H9 (cell line): ENCODE data around the gene IL5. TPM values are rescaled to one million over a fixed set of nuclear protein-coding genes. Genes with fewer than 3 reads are reported as not detected.

Experiments used
- DNase-seq: peaks from one replicate; pipeline ENCODE4 v3.0.0-alpha.2; 2017
- H2AFZ ChIP-seq: one replicate; pipeline ENCODE4 v1.6.1; 2013; ENCODE audit warnings: mild to moderate bottlenecking, low read length, control low read depth, moderate library complexity
- H2AK5ac ChIP-seq: 2 replicates; pipeline ENCODE4 v1.6.1; 2013; ENCODE audit warnings: low read length, control low read depth, mixed read lengths; ENCODE audit not compliant: insufficient read length
- H2BK120ac ChIP-seq: one replicate; pipeline ENCODE4 v1.6.1; 2013; ENCODE audit warnings: low read depth, mild to moderate bottlenecking, low read length, control low read depth, inconsistent platforms; ENCODE audit not compliant: poor library complexity, severe bottlenecking
- H2BK12ac ChIP-seq: 2 replicates; pipeline ENCODE4 v1.6.1; 2013; ENCODE audit warnings: low read length, control low read depth, mixed read lengths, low read depth; ENCODE audit not compliant: insufficient read length
- H2BK15ac ChIP-seq: 2 replicates; pipeline ENCODE4 v1.6.1; 2013; ENCODE audit warnings: low read depth, low read length, control low read depth
- H2BK20ac ChIP-seq: one replicate; pipeline ENCODE4 v1.6.1; 2013; ENCODE audit warnings: low read depth, mild to moderate bottlenecking, low read length, control low read depth, inconsistent platforms; ENCODE audit not compliant: poor library complexity, severe bottlenecking
- H2BK5ac ChIP-seq: 2 replicates; pipeline ENCODE4 v1.6.1; 2013; ENCODE audit warnings: low read length, control low read depth, mixed read lengths; ENCODE audit not compliant: insufficient read length
- H3K14ac ChIP-seq: 2 replicates; pipeline ENCODE4 v1.6.1; 2013; ENCODE audit warnings: low read length, control low read depth; ENCODE audit not compliant: insufficient read depth
- H3K18ac ChIP-seq: 2 replicates; pipeline ENCODE4 v1.6.1; 2013; ENCODE audit warnings: low read depth, mild to moderate bottlenecking, mixed read lengths, low read length, control low read depth; ENCODE audit not compliant: insufficient read length
- H3K23ac ChIP-seq: 2 replicates; pipeline ENCODE4 v1.6.1; 2013; ENCODE audit warnings: low read length, control low read depth, mixed read lengths, low read depth; ENCODE audit not compliant: insufficient read length
- H3K23me2 ChIP-seq: 2 replicates; pipeline ENCODE4 v1.6.1; 2013; ENCODE audit warnings: low read depth, mild to moderate bottlenecking, mixed read lengths, low read length, control low read depth; ENCODE audit not compliant: insufficient read length, poor library complexity, severe bottlenecking
- H3K27ac ChIP-seq: 2 replicates; pipeline ENCODE4 v1.5.1; 2013; ENCODE audit warnings: low read length, control low read depth, mixed read lengths, low read depth; ENCODE audit not compliant: insufficient read length
- H3K27me3 ChIP-seq: 2 replicates; pipeline ENCODE4 v1.6.1; 2013; ENCODE audit warnings: low read length, control low read depth, inconsistent platforms; ENCODE audit not compliant: insufficient read depth
- H3K4ac ChIP-seq: 2 replicates; pipeline ENCODE4 v1.6.1; 2013; ENCODE audit warnings: low read depth, mild to moderate bottlenecking, control low read depth, inconsistent platforms, low read length, moderate library complexity
- H3K4me1 ChIP-seq: 2 replicates; pipeline ENCODE4 v1.6.1; 2013; ENCODE audit warnings: low read length, control low read depth, inconsistent platforms; ENCODE audit not compliant: insufficient read depth
- H3K4me2 ChIP-seq: 2 replicates; pipeline ENCODE4 v1.6.1; 2013; ENCODE audit warnings: low read length, control low read depth, mixed read lengths; ENCODE audit not compliant: insufficient read length, insufficient read depth
- H3K56ac ChIP-seq: 2 replicates; pipeline ENCODE4 v1.6.1; 2013; ENCODE audit warnings: low read depth, mild to moderate bottlenecking, mixed read lengths, low read length, control low read depth; ENCODE audit not compliant: insufficient read length
- H3K79me1 ChIP-seq: 2 replicates; pipeline ENCODE4 v1.6.1; 2013; ENCODE audit warnings: low read depth, mild to moderate bottlenecking, moderate library complexity, low read length, control low read depth, inconsistent platforms; ENCODE audit not compliant: insufficient read depth, poor library complexity, severe bottlenecking
- H3K79me2 ChIP-seq: 2 replicates; pipeline ENCODE4 v1.6.1; 2013; ENCODE audit warnings: low read length, control low read depth, inconsistent platforms; ENCODE audit not compliant: insufficient read depth
- H3K9ac ChIP-seq: 2 replicates; pipeline ENCODE4 v1.6.1; 2013; ENCODE audit warnings: low read length, control low read depth, mixed read lengths; ENCODE audit not compliant: insufficient read length; ENCODE audit errors: extremely low read depth
- H3K9me3 ChIP-seq: one replicate; pipeline ENCODE4 v1.6.1; 2013; ENCODE audit warnings: low read depth, low read length, inconsistent platforms; ENCODE audit not compliant: control insufficient read depth
- H3T11ph ChIP-seq: one replicate; pipeline ENCODE4 v1.6.1; 2013; ENCODE audit warnings: mild to moderate bottlenecking, low read length, control low read depth, inconsistent platforms
- H4K20me1 ChIP-seq: one replicate; pipeline ENCODE4 v1.6.1; 2013; ENCODE audit not compliant: control insufficient read depth, insufficient read length, insufficient read depth
- H4K5ac ChIP-seq: 2 replicates; pipeline ENCODE4 v1.6.1; 2013; ENCODE audit warnings: low read depth, mild to moderate bottlenecking, mixed read lengths, low read length, control low read depth; ENCODE audit not compliant: insufficient read length
- H4K8ac ChIP-seq: replicated peaks from 2 replicates; pipeline ENCODE4 v1.6.1; 2013; ENCODE audit warnings: low read length, control low read depth, mixed read lengths, low read depth; ENCODE audit not compliant: insufficient read length
- H4K91ac ChIP-seq: 2 replicates; pipeline ENCODE4 v1.6.1; 2013; ENCODE audit warnings: low read depth, mild to moderate bottlenecking, moderate library complexity, mixed read lengths, low read length, control low read depth; ENCODE audit not compliant: insufficient read length
- H3K27ac Mint-ChIP-seq, 3 experiments: 2 replicates in 2 of 3; 3 replicates in 1 of 3; pipeline ENCODE4 v1.8.0; 2020 to 2021; ENCODE audit warnings: mixed read lengths in 3 of 3, mild to moderate bottlenecking in 1 of 3, moderate library complexity in 1 of 3
- H3K27me3 Mint-ChIP-seq: 2 replicates; pipeline ENCODE4 v1.8.0; 2021; ENCODE audit warnings: low read depth, mild to moderate bottlenecking, moderate library complexity, mixed read lengths
- H3K36me3 Mint-ChIP-seq, 3 experiments: 2 replicates in 2 of 3; 3 replicates in 1 of 3; pipeline ENCODE4 v1.8.0; 2020 to 2021; ENCODE audit warnings: low read depth in 3 of 3, mixed read lengths in 3 of 3; ENCODE audit not compliant: insufficient read depth in 1 of 3
- H3K4me1 Mint-ChIP-seq, 2 experiments: 2 replicates each; pipeline ENCODE4 v1.8.0; 2020; ENCODE audit warnings: mixed read lengths in 2 of 2
- H3K4me3 Mint-ChIP-seq, 2 experiments: 2 replicates in 1 of 2; 3 replicates in 1 of 2; pipeline ENCODE4 v1.8.0; 2020 to 2021; ENCODE audit warnings: mild to moderate bottlenecking in 2 of 2, mixed read lengths in 2 of 2, moderate library complexity in 1 of 2
- H3K9me3 Mint-ChIP-seq, 2 experiments: 2 replicates in 1 of 2; 3 replicates in 1 of 2; pipeline ENCODE4 v1.8.0; 2020; ENCODE audit warnings: mild to moderate bottlenecking in 2 of 2, mixed read lengths in 2 of 2, moderate library complexity in 1 of 2
- WGBS: extraction: QIAGEN DNeasy Blood & Tissue Kit; methylation state at CpG from one replicate; pipeline ENCODE4 v1.1.7; 2013; ENCODE audit warnings: missing lambda C conversion rate, low lambda C conversion rate, mixed read lengths; ENCODE audit not compliant: insufficient read length; ENCODE audit errors: extremely low coverage; 5-methylcytosine and 5-hydroxymethylcytosine counted together
- total RNA-seq: library from RNA; stranded (reverse); gene quantifications from 2 replicates; pipeline ENCODE4 v1.2.1, GENCODE V29; 2021
- TF ChIP-seq, protein P1 (sequence below): fragments of 200-600 bp; sonication (generic); conservative IDR thresholded peaks from 3 replicates; pipeline ENCODE4 v1.8.0; 2021; ENCODE audit warnings: antibody characterized with exemption, mild to moderate bottlenecking

The IL5 gene
- total RNA-seq, 1 experiment from 2014 or later, result not detected

DNA sequence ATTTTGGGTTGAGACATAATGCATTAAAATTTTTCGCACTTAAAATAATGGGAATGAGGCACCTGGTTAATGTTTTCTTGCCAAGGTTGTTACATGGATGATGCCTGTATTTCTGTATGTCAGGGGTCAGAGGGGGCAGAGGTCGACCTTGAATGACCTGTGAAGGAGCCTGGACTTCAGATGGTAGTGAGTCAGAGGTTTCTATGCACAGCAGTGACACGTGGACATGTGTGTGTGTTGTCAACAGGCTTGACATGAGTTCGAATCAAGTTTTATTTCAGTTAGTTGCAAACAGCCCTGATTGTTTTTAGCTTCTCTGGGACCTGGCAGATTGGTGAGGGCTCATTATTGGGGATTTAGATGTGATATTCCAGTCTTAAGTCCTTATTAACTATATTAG lies 3.6 kb downstream of the IL5 start:
- no peak overlapping the region for H3K27ac Mint-ChIP-seq
- no peaks in the 10 kb centered on the region; a peak in 2 of 4 replicates for H3K4me1 Mint-ChIP-seq
- Histone ChIP-seq H4K5ac (no peak overlapping the region), H2BK15ac (no peak overlapping the region), H2BK5ac (no peak overlapping the region), H3K4me1 (no peaks in the 10 kb centered on the region), H3K79me2 (no peaks in the 10 kb centered on the region), H2BK12ac (no peak overlapping the region), H3K23me2 (no peaks in the 10 kb centered on the region), H3K27me3 (no peaks in the 10 kb centered on the region), H2AFZ (no peak overlapping the region), H3K14ac (no peak overlapping the region), H3K79me1 (no peaks in the 10 kb centered on the region), H3K56ac (no peak overlapping the region), H3K4me2 (no peak overlapping the region), H3K18ac (no peak overlapping the region), H2BK20ac (no peak overlapping the region), H3K23ac (no peak overlapping the region), H4K20me1 (no peaks in the 10 kb centered on the region), H4K8ac (no peak overlapping the region), H4K91ac (no peak overlapping the region), H2BK120ac (no peak overlapping the region), H2AK5ac (no peak overlapping the region), H3T11ph (no peak overlapping the region), H3K4ac (no peak overlapping the region), H3K9me3 (no peaks in the 10 kb centered on the region), H3K9ac (no peak overlapping the region), H3K27ac (no peak overlapping the region)
- H3K27me3 Mint-ChIP-seq, result peaks cover 17% of the 10 kb centered on the region
- no peaks in the 10 kb centered on the region for H3K9me3 Mint-ChIP-seq
- H3K4me3 Mint-ChIP-seq, result no peak overlapping the region
- TF ChIP-seq, protein P1, sequence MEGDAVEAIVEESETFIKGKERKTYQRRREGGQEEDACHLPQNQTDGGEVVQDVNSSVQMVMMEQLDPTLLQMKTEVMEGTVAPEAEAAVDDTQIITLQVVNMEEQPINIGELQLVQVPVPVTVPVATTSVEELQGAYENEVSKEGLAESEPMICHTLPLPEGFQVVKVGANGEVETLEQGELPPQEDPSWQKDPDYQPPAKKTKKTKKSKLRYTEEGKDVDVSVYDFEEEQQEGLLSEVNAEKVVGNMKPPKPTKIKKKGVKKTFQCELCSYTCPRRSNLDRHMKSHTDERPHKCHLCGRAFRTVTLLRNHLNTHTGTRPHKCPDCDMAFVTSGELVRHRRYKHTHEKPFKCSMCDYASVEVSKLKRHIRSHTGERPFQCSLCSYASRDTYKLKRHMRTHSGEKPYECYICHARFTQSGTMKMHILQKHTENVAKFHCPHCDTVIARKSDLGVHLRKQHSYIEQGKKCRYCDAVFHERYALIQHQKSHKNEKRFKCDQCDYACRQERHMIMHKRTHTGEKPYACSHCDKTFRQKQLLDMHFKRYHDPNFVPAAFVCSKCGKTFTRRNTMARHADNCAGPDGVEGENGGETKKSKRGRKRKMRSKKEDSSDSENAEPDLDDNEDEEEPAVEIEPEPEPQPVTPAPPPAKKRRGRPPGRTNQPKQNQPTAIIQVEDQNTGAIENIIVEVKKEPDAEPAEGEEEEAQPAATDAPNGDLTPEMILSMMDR, result no peak
- DNase-seq, result no peak
- H3K36me3 Mint-ChIP-seq, result no peaks in the 10 kb centered on the region
- WGBS, result no CpG with 5 or more reads among the region's 4 CpGs
